Left ventricle myocardium superior (tissue), 1 donor: ENCODE results near the gene GNAO1. TPM values are rescaled to one million over a fixed set of nuclear protein-coding genes. Genes with fewer than 3 reads are reported as not detected.

Source experiments
- ATAC-seq: fragments of 200-7000 bp; cut with Tn5 transposase; one replicate; pipeline ENCODE4 v1.9.1; 2020; ENCODE audit warnings: mild to moderate bottlenecking, moderate library complexity
- DNase-seq: peaks from one replicate; pipeline ENCODE4 v3.0.0-alpha.2; 2020
- intact Hi-C: fragments of 100-400 bp; cut with micrococcal nuclease; formaldehyde crosslinking; loops from one replicate; pipeline ENCODE4 v1.11.0; 2022
- total RNA-seq: library from RNA; stranded (reverse); fragmentation: NEBNext Ultra II Directional; extraction: Animal tissue kit (Norgen Biotek cat#: 25700); gene quantifications from one replicate; pipeline ENCODE4 v1.2.1, GENCODE V29; 2021
- donor health status: DM: no; HTN: yes; CAD: no; lungs with severe emphysema.

GNAO1 gene
- total RNA-seq, 1 donor from 2014 or later, result 23.6 TPM

DNA sequence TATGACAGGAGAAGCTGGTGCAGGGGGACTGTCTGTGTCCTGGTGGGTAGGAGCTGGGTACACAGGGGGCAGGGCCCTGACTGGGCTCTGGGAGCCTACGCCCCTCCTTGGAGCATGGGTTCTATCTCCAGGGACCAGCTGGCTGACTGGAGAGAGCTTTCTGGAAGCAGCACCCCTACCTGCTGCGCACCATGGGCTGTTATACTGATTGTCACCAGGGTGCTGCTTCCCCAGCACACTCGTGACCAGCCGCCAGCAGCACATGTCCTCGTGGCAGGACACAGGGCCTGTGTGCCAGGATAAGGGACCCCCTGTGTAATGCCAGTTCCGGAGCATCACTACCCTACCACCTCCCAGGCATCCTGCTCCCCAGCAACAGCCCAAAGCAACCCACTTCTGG is 128.1 kb downstream of the GNAO1 start:
- no peak for ATAC-seq
- intact Hi-C loops, result loop anchor here (2.0 to 10.0 kb wide), 2 partner anchors 275 to 373 kb away; no protein-coding TSS in a partner anchor
- DNase-seq, result no peak

DNA sequence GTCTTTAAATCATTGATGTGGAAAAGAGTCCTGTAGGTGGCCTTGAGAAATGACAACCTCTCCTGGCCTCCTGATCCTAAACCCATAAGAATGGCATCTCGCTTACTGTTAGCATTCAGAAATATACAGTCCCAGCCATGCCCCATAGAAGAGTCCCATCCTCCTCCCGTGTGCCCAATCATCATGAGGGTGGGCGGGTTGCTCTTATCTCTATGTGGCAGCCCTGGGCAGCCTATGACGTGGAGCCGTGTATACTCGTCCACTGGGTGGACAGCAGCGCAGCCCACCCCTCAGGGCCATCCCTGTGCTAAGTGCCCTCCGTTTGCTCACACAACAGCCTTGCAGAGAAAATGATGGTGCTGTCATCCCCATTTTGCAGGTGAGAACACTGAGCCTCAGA is 128.8 kb downstream of the GNAO1 start:
- DNase-seq, result no peak
- no peak for ATAC-seq
- intact Hi-C loops, result no loop called here

DNA sequence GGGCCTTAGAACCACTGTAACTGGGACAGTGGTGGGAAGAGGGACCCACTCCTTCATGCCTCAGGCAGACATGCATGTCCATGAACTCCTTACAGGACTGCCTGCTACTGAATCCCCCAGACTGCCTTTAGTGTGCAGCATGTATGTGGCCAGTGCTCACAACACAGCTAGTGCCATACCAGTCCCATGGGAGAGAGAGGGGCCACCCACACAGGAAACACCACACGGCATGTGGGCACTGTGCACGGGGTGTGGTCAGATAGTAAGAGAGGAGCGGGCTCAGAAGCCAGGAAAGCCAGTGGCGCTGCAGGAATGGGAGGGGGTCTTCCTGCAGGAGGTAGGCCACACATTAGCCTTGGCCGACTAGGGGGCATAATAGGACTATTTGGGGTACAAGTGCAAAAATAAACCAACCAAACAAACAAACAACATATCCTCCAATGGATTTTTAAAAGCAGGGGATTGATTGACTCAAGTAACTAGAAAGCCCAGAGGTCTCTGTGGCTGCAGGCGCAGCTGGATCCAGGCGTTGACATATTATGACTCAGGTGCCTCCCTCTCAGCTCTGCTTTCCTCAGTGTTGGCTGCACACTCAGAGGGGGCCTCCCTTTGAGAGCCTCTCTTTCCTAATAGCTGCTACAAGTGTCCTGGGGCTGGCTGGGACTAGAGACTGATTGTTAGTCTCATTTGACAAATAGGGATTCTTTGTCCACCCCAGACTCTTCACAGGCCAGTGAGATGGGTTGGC is 129.7 kb downstream of the GNAO1 start:
- DNase-seq (no peak), ATAC-seq (no peak)
- intact Hi-C loops, result no loop called here

DNA sequence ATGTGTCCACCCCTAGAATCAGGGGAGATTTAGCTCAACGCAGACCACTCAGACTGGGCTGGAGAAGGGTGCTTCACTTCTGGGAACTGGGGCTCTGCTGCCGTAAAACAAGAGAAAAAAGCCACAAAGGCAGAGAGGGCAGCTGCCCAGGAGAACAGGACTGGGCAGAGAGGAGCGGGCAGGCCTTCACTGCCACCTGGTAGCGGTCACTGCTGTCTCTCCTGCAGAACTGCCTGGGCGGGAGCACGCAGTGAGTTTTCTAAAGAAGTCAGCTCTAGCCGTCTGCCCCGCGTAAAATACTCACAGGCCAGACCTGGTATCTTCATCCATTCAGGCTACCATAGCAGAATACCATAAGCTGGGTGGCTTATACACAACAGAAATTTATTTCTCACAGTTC is 130.3 kb downstream of the GNAO1 start:
- ATAC-seq (no peak), DNase-seq (no peak)
- intact Hi-C loops, result no loop called here

- ATAC-seq (no peak), DNase-seq (peak; percentile 16)
- intact Hi-C loops, result no loop called here
Observed at GRCh38 chr16:56324406-56324805, 133.1 kb downstream of the GNAO1 start.

- intact Hi-C loops, result no loop called here
- DNase-seq (no peak), ATAC-seq (no peak)
Observed at GRCh38 chr16:56325956-56326355, 134.7 kb downstream of the GNAO1 start.

DNA sequence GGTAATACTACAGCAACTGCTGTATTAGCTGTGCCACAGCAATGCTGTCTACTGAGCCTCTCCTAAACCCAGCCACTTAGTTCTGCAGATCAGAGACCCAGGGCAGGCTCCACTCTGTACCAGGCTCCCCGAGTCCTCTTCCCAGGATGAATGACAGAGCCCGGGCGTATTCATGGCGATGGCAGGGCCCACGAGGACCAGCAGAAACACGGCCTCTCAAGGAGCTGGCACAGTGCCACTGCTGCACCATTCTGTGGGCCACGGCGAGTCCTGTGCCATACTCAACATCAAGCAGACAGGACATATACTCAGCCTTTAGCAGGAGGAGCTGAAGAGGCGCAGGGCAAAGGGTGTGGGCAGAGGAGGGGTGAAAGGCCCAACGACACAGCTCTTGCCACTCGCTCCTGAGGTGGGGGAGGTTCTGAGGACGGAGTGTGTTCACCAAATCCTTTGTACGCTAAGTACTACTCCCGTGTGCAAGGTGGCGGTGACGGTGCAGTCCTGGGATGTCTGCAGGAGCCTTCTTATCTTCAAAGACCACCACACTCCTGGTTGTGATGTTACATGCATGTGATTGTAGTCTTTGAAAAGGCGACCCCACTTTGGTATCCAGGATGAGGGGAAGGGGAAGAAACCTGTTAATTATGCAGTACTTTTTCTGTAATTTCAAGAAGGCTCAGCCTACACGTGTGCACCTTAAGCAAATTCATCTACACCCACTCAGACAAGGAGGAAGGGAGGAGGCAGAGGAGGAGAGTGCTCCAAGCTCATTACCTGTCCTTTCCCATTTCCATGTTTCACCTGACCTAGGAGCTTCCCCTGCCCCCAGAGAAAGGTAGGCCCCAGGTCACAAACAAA is 136.0 kb downstream of the GNAO1 start:
- intact Hi-C loops, result no loop called here
- DNase-seq, result no peak

DNA sequence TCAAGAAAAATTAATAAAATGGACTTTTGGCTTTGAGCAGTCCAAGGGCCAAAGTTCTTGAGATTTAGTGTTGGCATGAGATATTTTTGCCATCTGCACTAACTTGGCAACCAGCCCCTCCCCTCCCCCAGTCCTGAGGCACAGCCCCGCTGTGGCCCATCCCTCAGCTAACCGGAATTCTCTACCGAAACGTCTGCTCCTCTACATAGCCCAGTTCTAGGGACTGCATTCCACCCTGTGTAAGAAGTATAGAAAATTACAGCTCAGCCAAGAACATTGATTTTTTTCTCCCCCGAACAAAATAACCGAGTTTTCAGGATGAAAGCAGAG is 136.6 kb downstream of the GNAO1 start:
- ATAC-seq (no peak), DNase-seq (no peak)
- intact Hi-C loops, result no loop called here

More for the DNA sequence above, 136.0 kb downstream of the GNAO1 start:
- no peak for ATAC-seq

- DNase-seq, result no peak
- intact Hi-C loops, result no loop called here
- no peak for ATAC-seq
Observed at GRCh38 chr16:56328276-56329022, 137.2 kb downstream of the GNAO1 start.

DNA sequence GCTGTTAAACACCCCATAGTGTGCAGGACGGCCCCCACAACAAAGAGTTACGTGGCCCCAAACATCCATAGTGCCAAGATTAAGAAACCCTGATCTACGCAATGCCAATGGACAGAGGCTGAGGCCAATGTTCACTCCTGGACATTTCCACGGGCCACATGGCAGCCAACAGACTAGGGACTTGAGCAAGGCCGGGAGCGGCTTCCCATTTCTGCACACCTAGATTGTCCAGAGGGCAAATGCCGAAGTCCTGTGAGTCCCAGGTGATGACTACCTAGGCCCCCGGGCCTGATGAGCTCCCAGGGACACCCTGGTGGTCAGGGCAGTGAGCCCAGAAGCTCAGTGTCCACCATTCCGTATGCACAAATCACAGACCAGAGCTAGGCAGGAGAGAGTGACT is 138.6 kb downstream of the GNAO1 start:
- no peak for ATAC-seq
- DNase-seq, result no peak
- intact Hi-C loops, result no loop called here

DNA sequence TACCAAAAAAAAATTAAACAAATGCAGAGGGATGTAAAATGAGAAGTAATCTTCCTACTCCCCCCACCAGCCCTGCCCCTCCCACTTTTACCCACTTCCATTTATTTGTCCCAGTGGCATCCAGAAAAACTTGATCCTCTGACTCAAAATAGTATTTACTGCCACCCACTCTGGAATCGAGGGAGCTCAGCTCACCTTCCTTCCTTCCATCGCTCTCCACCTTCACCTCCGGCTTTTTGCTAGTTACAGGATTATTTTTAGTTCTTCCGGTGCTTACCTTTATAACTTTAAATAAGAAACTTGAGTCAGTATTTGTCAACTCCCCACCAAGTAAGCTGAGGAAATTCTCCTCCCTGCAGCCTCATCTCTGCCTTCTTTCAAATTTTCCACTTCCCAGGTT is 139.2 kb downstream of the GNAO1 start:
- ATAC-seq, result no peak
- no peak for DNase-seq
- intact Hi-C loops, result no loop called here

GRCh38 chr16:56331399-56331798 is 140.1 kb downstream of the GNAO1 start:
- intact Hi-C loops, result no loop called here
- DNase-seq (no peak), ATAC-seq (no peak)

DNA sequence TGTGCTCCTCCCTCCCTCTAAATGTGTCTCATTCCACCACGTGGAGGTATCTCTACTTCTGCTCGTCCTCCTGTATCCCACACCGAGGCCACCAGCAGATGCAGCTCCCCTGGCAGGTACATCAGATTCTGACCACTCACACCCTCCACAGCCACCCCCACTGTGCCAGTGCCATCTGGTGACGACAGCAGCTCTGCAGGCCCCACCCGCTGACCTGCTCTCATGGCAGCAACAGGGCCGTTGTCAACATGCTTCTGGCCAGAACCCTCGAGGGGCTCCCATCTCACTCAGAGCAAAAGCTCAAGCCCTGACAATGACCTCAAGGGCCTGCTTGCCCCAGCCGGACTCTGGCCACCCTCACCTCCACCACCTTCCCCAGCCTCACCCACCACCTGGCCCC is 140.6 kb downstream of the GNAO1 start:
- intact Hi-C loops, result no loop called here
- no peak for DNase-seq
- no peak for ATAC-seq

DNA sequence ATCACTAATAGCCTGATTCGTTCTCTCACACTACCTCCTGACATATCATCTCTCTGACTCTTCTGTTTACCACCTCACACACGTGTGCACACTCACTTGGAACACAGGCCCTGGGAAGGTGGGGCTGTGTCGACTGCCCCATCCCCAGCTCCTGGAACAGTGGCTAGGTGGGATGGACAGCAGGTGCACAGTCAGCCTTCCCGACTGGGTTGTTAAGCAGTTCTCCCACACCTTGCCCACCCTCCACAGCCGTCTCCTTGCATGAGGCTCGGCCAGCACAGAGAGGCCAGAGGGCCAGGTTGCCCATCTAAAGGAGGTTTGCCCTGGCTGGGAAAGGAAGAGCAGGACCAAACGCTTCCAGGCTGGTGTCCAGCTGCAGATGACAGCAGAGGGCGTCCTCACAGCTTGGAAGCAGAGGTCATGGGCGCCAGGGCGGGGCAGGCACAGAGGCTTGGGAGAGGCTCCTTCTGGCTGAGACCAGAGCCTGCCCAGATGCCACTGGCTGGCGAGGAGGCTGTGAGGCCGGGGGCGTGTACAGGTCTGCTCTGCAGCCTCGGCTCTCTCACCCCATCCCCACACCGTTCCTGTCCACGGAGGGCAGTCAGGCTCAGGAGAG is 141.3 kb downstream of the GNAO1 start:
- ATAC-seq (peak; percentile 69), DNase-seq (peak; percentile 77)
- intact Hi-C loops, result no loop called here

DNA sequence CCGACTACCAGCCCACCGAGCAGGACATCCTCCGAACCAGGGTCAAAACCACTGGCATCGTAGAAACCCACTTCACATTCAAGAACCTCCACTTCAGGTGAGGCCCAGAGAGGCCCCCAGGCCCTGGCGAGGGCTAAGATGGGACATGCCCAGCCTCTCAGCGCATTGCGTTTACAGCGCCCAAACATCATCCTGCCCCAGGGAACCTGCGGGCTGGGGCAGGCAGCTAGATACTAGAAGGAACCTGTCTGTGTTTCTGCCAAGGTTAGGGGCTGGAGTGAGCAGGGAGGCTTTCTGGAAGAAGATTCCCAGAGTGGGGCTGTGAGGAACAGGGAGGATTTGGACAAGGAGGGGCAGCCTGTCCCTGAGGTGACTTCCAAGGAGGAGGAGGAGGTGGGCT is 143.5 kb downstream of the GNAO1 start:
- DNase-seq, result peak; percentile 9

DNA sequence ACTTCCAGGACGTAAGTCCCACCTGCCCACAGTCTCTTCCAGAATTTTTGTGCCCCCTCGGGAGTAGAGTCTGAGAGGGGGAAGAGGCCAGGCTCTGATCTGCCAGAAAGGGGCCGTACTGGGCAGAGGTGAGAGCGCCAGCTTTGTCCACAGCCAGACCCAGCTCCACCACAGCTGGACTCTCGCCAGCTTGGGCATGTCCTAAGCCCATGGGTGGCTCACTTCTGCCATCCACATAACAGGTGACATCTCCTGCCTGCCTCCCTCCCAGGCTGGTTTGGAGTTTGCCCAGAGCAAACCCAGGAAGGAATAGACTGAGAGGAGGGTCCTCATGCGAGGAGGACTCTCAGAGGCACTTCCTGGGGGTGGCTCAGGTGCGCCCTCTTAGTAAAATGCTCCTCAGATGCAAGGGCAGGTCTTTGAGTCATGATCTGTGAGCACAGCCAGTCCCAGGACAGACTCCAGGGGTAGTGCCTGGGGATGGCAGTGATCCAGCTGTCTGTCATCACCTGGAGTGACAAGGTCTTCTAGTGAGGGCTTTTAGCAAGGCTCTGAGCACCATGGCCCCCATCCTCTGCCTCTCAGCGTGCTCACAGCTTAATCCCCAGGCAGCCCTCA is 144.9 kb downstream of the GNAO1 start:
- intact Hi-C loops, result no loop called here
- DNase-seq (peak; percentile 75), ATAC-seq (peak; percentile 84)

More for the DNA sequence above, 143.5 kb downstream of the GNAO1 start:
- ATAC-seq, result no peak
- intact Hi-C loops, result no loop called here

GRCh38 chr16:56336711-56337110 is 145.4 kb downstream of the GNAO1 start:
- intact Hi-C loops, result no loop called here
- no peak for DNase-seq

GRCh38 chr16:56337131-56337857 is 146.0 kb downstream of the GNAO1 start:
- DNase-seq (peak; percentile 14), ATAC-seq (no peak)
- intact Hi-C loops, result no loop called here

More at GRCh38 chr16:56336711-56337110, 145.4 kb downstream of the GNAO1 start:
- no peak for ATAC-seq
